OCI-LY1 (cell line): ENCODE measurements around the gene SYNM.

Experiments used
- EZH2 ChIP-seq: fragments of 200-600 bp; sonication (generic), shearing (Covaris generic); IDR thresholded peaks from 2 replicates; pipeline ENCODE4 v1.8.0; 2017; ENCODE audit warnings: borderline replicate concordance, mixed run types, mild to moderate bottlenecking, antibody characterized with exemption, low read length, moderate library complexity, mixed read lengths
- TF ChIP-seq, protein P1 (sequence below): fragments of 200-600 bp; sonication (generic), shearing (Covaris generic); IDR thresholded peaks from 2 replicates; pipeline ENCODE4 v1.5.1; 2017; ENCODE audit warnings: mild to moderate bottlenecking, antibody characterized with exemption, low read length, moderate library complexity, mixed read lengths

DNA sequence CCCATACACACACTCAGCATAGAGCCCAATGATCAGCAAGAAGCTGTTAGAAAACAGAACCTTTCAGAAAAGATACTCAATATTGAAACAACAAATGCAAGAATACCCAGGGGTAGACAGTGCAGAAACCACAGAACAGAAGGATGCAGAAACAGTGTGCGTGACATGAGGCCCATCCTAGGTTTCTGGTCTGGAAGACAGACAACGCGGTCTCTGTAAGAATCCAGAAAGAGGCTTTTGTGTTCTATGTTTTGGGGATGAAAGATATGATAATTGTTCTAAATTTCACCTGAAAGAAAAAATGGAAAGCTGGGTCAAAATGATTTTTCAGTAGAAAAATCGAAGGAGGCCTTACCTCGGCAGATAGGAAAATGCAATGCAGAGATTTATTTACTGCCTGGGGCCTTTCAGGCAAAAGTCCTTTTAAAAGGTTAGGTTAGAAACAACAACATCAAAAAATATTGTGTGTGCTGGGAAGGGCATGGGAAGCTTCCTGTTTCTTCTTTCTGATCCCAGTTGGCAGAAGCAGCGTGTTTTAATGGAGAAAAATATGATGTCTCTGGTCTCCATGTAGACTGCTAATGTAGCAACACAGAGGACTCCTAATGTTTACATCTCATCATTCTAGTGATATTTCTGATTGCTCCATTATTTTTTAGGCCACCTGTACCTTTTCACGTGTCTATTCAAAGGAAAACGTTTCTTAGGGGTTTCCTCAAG is 17.0 kb downstream of the SYNM start:
- no peak for TF ChIP-seq EZH2
- TF ChIP-seq, protein P1, sequence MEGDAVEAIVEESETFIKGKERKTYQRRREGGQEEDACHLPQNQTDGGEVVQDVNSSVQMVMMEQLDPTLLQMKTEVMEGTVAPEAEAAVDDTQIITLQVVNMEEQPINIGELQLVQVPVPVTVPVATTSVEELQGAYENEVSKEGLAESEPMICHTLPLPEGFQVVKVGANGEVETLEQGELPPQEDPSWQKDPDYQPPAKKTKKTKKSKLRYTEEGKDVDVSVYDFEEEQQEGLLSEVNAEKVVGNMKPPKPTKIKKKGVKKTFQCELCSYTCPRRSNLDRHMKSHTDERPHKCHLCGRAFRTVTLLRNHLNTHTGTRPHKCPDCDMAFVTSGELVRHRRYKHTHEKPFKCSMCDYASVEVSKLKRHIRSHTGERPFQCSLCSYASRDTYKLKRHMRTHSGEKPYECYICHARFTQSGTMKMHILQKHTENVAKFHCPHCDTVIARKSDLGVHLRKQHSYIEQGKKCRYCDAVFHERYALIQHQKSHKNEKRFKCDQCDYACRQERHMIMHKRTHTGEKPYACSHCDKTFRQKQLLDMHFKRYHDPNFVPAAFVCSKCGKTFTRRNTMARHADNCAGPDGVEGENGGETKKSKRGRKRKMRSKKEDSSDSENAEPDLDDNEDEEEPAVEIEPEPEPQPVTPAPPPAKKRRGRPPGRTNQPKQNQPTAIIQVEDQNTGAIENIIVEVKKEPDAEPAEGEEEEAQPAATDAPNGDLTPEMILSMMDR = no peak
